GM12891 (cell line): ENCODE data around the gene KDM3B.

Experiments
- PAX5 ChIP-seq: IDR thresholded peaks from 2 replicates; pipeline ENCODE4 v1.6.1; 2011; ENCODE audit warnings: low read length, moderate library complexity, mild to moderate bottlenecking; ENCODE audit not compliant: insufficient read depth, severe bottlenecking
- POLR2A ChIP-seq: IDR thresholded peaks from 2 replicates; pipeline ENCODE4 v1.6.1; 2011; ENCODE audit warnings: low read depth, low read length, control low read depth
- POLR2AphosphoS5 ChIP-seq: IDR thresholded peaks from 2 replicates; pipeline ENCODE4 v1.6.1; 2011; ENCODE audit warnings: low read depth, low read length, control low read depth
- POU2F2 ChIP-seq: IDR thresholded peaks from 2 replicates; pipeline ENCODE4 v1.6.1; 2011; ENCODE audit warnings: low read depth, mild to moderate bottlenecking, control low read depth, low read length, moderate library complexity
- SPI1 ChIP-seq: IDR thresholded peaks from 2 replicates; pipeline ENCODE4 v1.6.1; 2011; ENCODE audit warnings: low read depth, low read length, control low read depth
- TAF1 ChIP-seq: IDR thresholded peaks from 2 replicates; pipeline ENCODE4 v1.6.1; 2011; ENCODE audit warnings: low read depth, low read length, control low read depth

DNA sequence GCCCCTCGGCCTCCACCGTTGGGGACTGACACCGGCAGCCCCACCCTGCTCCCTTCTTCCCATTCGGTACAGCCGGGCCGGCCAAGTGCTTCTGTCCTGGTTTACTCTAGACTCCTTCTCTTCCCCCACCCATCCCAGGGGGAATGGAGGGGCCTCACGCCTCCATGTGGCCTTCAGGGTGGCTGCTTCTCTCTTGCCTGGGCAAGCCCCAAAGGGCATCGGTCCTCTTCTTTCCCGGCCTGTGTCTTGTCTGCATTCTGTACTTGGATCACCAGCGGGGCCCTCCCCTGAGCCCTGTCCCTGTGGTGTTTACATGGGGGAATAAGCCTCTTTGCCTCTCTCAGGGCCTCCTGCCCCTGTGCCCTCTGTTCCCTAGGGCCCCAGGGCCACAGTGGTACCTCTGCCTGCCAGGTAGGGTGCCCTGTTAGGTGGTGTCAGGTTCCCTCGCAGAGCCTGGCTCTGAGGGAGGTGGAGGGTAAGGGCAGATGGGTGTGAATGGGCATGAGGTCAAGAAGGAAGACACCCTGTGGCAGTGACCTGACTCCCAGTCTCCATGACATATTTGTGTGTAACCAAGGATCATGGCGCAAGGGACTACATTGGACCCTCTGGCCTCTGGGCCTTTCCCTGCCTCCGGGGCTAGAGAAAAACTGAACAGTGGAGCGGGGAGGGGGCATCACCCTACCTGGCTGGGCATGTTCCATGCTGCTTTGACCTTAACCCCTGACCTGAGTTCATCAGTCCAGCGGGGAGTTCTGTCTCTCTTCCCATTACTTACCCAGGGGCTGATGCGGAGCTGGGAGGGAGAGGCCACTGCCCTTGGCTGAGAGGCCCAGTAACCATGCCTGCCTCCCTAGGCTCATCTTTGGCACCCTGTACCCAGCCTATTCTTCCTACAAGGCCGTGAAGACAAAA lies 87.9 kb downstream of the KDM3B start:
- TF ChIP-seq POLR2A = no peak
- TF ChIP-seq POLR2AphosphoS5 = no peak
- TF ChIP-seq TAF1 = no peak
- no peak for TF ChIP-seq SPI1
- no peak for TF ChIP-seq PAX5
- no peak for TF ChIP-seq POU2F2
